ENCODE data around the gene SORBS1.

SORBS1 gene

DNA sequence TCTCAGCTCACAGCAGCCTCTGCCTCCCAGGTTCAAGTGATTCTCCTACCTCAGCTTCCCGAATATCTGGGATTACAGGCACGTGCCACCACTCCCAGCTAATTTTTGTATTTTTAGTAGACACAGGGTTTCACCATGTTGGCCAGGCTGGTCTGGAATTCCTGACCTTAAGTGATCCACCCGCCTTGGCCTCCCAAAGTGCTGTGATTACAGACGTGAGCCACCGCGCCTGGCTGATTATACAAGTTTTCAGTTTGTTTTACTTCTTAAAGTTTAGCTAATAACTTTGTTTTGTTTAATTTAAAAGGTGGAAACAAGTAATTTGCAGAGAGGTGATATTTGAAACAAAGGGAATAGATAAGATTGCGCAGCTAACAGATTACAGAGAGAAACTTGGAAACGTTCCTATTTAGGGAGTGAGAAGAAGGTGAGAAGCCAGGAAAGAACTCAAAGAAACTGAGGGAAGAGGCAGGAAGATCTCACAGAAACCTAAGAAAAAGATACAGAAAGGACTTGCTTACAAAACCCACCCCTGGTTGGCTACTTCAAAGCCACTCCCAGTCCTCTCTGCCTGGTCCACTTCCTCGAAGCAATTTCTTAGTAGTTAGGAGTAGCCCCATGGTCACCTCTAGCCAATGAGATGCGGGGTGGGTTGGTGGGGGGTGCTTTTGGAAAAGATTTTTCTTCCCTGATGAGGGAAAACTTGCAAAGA, 255.4 kb downstream of the SORBS1 start:
- no peak for DNase-seq

DNA sequence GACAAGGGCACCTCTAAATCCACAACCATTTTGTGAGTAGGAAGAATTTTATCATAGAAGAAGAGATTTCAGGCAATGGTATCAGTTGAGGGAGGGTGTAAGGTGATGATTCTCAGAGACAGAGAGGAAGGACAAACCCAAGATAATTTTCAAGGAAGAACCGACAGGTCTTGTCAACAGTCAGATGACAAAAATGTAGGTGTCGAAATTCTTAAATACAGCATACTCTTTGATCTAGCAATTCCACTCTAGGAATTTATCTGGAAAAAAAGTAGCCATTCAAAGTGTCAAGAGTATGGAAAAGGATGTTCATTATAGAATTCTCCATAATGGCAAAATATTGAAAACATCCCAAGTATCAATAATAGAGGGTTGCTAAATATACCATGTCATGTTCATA, 256.2 kb downstream of the SORBS1 start:
- DNase-seq, result no peak

DNA sequence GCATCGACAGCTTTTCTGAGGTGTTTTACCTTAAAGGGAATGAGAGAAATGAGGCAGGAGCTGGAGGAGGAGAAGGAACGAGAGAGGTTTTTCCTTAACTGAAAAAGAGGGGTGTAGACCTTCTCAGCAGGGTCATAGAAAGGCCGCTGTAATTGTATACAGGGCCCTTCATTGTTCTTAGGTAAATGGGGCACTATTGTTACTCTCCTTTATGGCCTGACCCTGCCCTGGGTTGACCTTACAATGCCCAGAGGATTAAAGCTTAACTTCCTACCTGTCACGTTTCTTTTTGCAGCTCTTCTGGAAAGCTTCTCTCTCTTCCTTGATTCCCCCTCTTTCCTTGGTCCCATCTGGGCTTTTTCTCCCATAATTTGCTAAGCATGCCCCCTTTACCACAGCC, 256.7 kb downstream of the SORBS1 start:
- no peak for DNase-seq

GRCh38 chr10:95303950-95304349, 257.2 kb downstream of the SORBS1 start:
- no peak for DNase-seq

GRCh38 chr10:95303535-95303934, 257.6 kb downstream of the SORBS1 start:
- DNase-seq, result no peak

DNA sequence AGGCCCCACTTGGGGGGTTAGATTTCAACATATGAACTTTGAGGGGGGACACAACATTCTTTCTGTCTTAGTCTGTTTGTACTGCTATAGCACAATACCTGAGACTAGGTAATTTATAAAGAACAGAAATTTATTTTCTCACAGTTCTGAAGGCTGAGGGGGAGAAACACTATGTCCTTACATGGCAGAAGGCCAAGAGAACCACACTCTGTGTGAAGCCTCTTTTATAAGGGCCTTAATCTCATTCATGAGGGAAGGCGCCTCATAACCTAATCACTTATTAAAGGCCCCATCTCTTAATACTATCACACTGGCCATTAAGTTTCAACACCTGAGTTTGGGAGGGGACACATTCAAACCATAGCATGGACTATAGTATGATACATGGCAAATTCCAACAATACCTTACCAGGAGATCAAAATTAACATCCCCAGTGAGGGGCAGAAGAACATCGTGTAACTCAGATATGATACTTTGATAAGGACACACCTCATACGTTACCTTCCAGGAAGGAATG, 261.1 kb downstream of the SORBS1 start:
- no peak for DNase-seq

DNA sequence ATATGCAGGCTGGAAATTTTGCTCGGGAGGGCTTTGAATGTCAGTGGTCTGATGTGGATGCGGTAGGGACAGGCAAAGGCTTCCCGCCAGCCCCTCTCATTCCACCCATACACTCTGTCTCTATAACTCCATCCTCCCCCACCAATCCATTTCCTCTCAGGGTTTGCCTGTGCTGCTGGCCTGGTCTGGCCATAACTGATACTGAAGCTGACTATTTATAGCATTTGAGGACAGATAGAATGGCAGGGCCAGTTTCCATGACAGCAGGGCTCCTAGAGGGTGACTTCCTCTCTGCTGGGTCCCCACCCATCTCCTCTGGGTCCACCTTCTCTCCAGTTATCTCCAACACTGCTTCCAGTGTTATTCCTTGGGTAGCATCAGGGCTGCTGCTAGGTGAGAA, 263.8 kb downstream of the SORBS1 start:
- DNase-seq, result no peak

- no peak for DNase-seq
These were observed 264.4 kb downstream of the SORBS1 start for GRCh38 chr10:95296764-95297163.

GRCh38 chr10:95295031-95295755, 266.0 kb downstream of the SORBS1 start:
- DNase-seq, result peak; percentile 9

GRCh38 chr10:95293631-95294030, 267.5 kb downstream of the SORBS1 start:
- DNase-seq, result no peak

- DNase-seq, result no peak
These were observed 269.7 kb downstream of the SORBS1 start for GRCh38 chr10:95291365-95292039.

- peak; percentile 45 for DNase-seq
These were observed 270.5 kb downstream of the SORBS1 start, which contains the start of gene PDLIM1 for GRCh38 chr10:95290461-95291364. TSS of gene PDLIM1 (minus strand) at chr10:95291003. CDS start at chr10:95290915, 88 bp downstream.

- DNase-seq, result no peak
These were observed 271.2 kb downstream of the SORBS1 start for GRCh38 chr10:95289921-95290421.

- DNase-seq, result no peak
These were observed 271.9 kb downstream of the SORBS1 start for GRCh38 chr10:95289003-95289920.

- DNase-seq, result no peak
These were observed 272.9 kb downstream of the SORBS1 start for GRCh38 chr10:95288303-95288702.

DNA sequence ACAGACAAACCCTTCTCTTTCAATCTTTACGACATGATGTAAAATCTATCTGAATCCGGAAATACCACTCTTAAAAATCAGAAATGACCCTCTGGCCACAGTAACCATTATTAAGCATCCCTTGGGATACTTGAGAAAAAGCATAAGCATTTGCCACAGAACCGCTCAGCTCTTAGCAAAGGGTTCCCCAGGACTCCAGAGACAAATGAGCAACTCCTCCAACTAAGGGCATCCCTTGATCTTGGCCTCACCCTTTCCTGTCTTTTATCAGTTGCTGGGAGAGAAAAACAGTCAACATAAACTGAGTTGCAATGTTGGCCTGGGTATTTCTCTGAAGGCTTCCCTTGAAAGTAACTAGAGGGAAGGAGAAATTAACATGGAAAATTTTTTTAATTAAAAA, 273.9 kb downstream of the SORBS1 start:
- DNase-seq, result no peak

DNA sequence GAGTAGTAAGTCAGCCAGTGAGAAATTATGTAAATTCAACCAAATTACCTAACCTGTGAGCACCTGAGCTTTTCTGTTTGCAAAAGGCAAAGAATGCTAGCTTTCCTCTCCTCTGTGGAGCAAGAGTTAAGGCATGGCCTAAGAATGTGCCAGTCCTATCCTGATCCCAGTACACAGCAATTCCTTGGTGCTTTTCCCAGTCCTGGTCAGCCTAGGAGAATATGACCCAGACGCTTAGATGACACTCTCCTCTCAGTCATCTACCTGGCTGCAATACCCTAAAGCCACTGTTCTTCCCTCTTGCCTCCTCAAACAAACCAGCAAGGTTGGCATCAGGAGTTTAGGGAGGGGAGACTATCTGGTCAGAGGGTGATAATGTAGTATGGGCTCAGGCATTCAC, 274.5 kb downstream of the SORBS1 start:
- no peak for DNase-seq

DNA sequence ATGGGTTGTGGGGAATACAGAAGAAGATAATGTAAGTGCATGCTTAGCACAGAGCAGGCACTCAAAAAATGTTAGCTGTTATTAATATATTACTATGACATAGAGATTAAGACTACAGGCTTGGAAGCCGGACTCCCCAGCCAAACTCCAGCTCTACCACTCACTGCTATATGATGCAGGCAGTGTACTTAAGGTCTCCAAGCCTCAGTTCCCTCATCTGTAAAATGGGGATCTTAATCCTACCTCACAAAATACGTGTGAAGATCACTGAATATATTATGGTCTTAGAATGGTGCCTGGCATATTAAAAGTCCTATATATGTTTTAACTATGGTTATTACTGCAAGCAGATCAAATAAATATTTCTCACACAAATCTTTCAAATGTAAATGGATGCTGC, 275.6 kb downstream of the SORBS1 start:
- DNase-seq, result no peak

DNA sequence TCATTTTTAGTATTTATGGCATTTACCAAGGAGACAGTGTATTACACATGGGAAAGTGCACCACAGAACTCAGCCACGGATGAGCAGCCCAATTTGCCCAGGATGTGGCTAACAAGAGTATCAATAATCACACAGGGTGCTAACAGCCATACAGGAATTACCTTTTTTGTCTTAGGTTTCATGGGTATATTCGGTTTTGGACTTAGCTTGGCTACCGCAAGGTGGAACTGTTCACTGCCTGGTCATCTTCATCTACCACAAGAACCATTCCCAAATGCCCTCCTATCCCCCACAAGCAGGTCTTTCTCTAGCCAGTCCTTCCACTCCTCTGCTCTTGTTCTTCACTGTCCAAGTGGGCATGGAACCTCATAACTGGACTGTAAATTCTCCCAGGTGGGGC, 276.4 kb downstream of the SORBS1 start:
- no peak for DNase-seq

DNA sequence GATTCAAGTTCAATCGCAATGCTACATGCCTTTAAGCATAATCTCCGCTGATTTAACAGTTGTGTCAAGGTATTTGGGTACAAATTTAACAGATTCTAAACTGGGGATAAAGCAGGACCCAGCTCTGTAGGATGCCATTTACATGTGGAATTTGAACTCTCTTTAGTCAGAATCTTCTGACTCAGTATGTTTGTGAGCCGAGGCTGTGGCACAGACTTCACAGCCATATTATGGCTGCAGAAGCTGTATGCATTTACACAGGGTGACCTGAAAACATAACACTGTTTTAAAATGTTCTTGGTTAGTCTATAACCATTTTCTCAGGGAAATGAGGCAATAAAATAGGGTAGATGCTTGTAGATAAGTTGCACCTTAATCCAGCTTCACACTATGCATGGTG, 279.1 kb downstream of the SORBS1 start:
- no peak for DNase-seq

- DNase-seq, result no peak
These were observed 280.0 kb downstream of the SORBS1 start for GRCh38 chr10:95281206-95281605.
